ENCODE measurements around the gene GRAMD1B. TPM values are rescaled to one million over a fixed set of nuclear protein-coding genes. Genes with fewer than 3 reads are reported as not detected.

GRAMD1B gene
- total and polyA plus RNA-seq, 2 donors (not counting 1 experiment from before 2014, with no cell fraction given): 0.83 to 1.5 TPM

GRCh38 chr11:123438131-123438627 is 8.1 kb downstream of the GRAMD1B start:
- H3K9ac ChIP-seq (ENCODE audit: insufficient read depth, low read length): no peak overlapping the region
- DNase-seq (ENCODE audit: low read depth in 2 of 2): peak in 1 of 2 donors; percentile 38

DNA sequence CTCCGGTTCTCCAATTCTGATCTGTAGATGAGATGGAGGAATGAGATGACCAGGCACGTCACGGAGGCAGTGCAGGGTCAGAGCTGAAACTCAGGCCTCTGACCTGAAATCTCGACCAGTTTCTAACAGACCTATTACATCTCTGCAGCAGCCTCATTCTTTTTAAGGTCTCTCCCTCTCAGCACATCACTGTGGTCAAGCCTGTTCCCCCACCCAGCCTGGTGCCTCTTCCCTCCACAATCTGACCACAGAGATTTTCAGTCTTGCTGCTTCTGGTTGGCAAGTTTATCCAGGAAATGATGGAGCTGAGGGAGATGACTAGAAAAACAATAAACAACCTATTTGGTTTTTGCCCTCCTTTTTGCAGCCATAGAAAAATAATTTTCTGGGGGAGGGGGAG is 9.5 kb downstream of the GRAMD1B start:
- no peaks in the 10 kb centered on the region for H3K79me2 ChIP-seq (ENCODE audit: control insufficient read depth, insufficient read depth, low read length)

More at GRCh38 chr11:123438131-123438627, 8.1 kb downstream of the GRAMD1B start:
- Histone ChIP-seq H4K20me1 (ENCODE audit: control insufficient read depth, extremely low read depth, insufficient read depth, low read length) (no peaks in the 10 kb centered on the region), H3K36me3 (ENCODE audit: control insufficient read depth, insufficient read depth, low read length) (no peaks in the 10 kb centered on the region), H3K9me3 (ENCODE audit: control insufficient read depth, insufficient read depth, low read depth, low read length) (no peaks in the 10 kb centered on the region), H3K79me2 (ENCODE audit: control insufficient read depth, insufficient read depth, low read length) (no peaks in the 10 kb centered on the region), H2AFZ (ENCODE audit: low read length) (no peak overlapping the region), H3K4me2 (ENCODE audit: extremely low read depth, insufficient read depth, low read length) (no peak overlapping the region), H3K4me1 (ENCODE audit: control insufficient read depth, extremely low read depth, insufficient read depth, low read length) (no peaks in the 10 kb centered on the region), H3K27ac (ENCODE audit: insufficient read depth, low read length) (no peak overlapping the region), H3K4me3 (replicated peaks in 1 of 4; ENCODE audit: control extremely low read depth in 1 of 4, insufficient read depth in 1 of 4, low read depth in 3 of 4, low read length in 4 of 4) (no peak overlapping the region), H3K27me3 (ENCODE audit: control insufficient read depth, insufficient read depth, low read length) (no peaks in the 10 kb centered on the region)
- TF ChIP-seq EZH2 (IDR thresholded peaks at IDR 0.05; ENCODE audit: low read length, missing control alignments) (no peak), CTCF (conservative IDR thresholded peaks at IDR 0.05 in 1 of 2, IDR thresholded peaks at IDR 0.05 in 1 of 2; ENCODE audit: low read depth in 1 of 2, low read length in 2 of 2) (no peak)

GRCh38 chr11:123441161-123441560 is 11.1 kb downstream of the GRAMD1B start:
- H3K79me2 ChIP-seq (ENCODE audit: control insufficient read depth, insufficient read depth, low read length): no peaks in the 10 kb centered on the region
- no peak overlapping the region for H3K27ac ChIP-seq (ENCODE audit: insufficient read depth, low read length)
- no peaks in the 10 kb centered on the region for H3K4me1 ChIP-seq (ENCODE audit: control insufficient read depth, extremely low read depth, insufficient read depth, low read length)
- TF ChIP-seq CTCF (conservative IDR thresholded peaks at IDR 0.05 in 1 of 2, IDR thresholded peaks at IDR 0.05 in 1 of 2; ENCODE audit: low read depth in 1 of 2, low read length in 2 of 2): no peak
- no peak for TF ChIP-seq EZH2 (IDR thresholded peaks at IDR 0.05; ENCODE audit: low read length, missing control alignments)
- DNase-seq (ENCODE audit: low read depth in 2 of 2): no peak
- no peak overlapping the region for H2AFZ ChIP-seq (ENCODE audit: low read length)
- H3K4me3 ChIP-seq (replicated peaks in 1 of 4; ENCODE audit: control extremely low read depth in 1 of 4, insufficient read depth in 1 of 4, low read depth in 3 of 4, low read length in 4 of 4): no peak overlapping the region
- H4K20me1 ChIP-seq (ENCODE audit: control insufficient read depth, extremely low read depth, insufficient read depth, low read length): no peaks in the 10 kb centered on the region
- H3K9ac ChIP-seq (ENCODE audit: insufficient read depth, low read length): no peak overlapping the region
- H3K36me3 ChIP-seq (ENCODE audit: control insufficient read depth, insufficient read depth, low read length): no peaks in the 10 kb centered on the region
- no peaks in the 10 kb centered on the region for H3K9me3 ChIP-seq (ENCODE audit: control insufficient read depth, insufficient read depth, low read depth, low read length)
- no peaks in the 10 kb centered on the region for H3K27me3 ChIP-seq (ENCODE audit: control insufficient read depth, insufficient read depth, low read length)
- H3K4me2 ChIP-seq (ENCODE audit: extremely low read depth, insufficient read depth, low read length): no peak overlapping the region

More for the DNA sequence above, 9.5 kb downstream of the GRAMD1B start:
- no peak overlapping the region for H3K27ac ChIP-seq (ENCODE audit: insufficient read depth, low read length)
- no peak overlapping the region for H3K4me2 ChIP-seq (ENCODE audit: extremely low read depth, insufficient read depth, low read length)
- H3K4me1 ChIP-seq (ENCODE audit: control insufficient read depth, extremely low read depth, insufficient read depth, low read length): no peaks in the 10 kb centered on the region
- no peak for TF ChIP-seq CTCF (conservative IDR thresholded peaks at IDR 0.05 in 1 of 2, IDR thresholded peaks at IDR 0.05 in 1 of 2; ENCODE audit: low read depth in 1 of 2, low read length in 2 of 2)
- no peak for TF ChIP-seq EZH2 (IDR thresholded peaks at IDR 0.05; ENCODE audit: low read length, missing control alignments)
- no peaks in the 10 kb centered on the region for H3K36me3 ChIP-seq (ENCODE audit: control insufficient read depth, insufficient read depth, low read length)
- H4K20me1 ChIP-seq (ENCODE audit: control insufficient read depth, extremely low read depth, insufficient read depth, low read length): no peaks in the 10 kb centered on the region
- no peak overlapping the region for H2AFZ ChIP-seq (ENCODE audit: low read length)
- H3K9ac ChIP-seq (ENCODE audit: insufficient read depth, low read length): no peak overlapping the region
- H3K4me3 ChIP-seq (replicated peaks in 1 of 4; ENCODE audit: control extremely low read depth in 1 of 4, insufficient read depth in 1 of 4, low read depth in 3 of 4, low read length in 4 of 4): no peak overlapping the region
- DNase-seq (ENCODE audit: low read depth in 2 of 2): no peak
- no peaks in the 10 kb centered on the region for H3K27me3 ChIP-seq (ENCODE audit: control insufficient read depth, insufficient read depth, low read length)
- no peaks in the 10 kb centered on the region for H3K9me3 ChIP-seq (ENCODE audit: control insufficient read depth, insufficient read depth, low read depth, low read length)

Data from fibroblast of lung (primary cell).